SK-N-SH treated with all-trans-retinoic acid at 6 μM for 48 hours (cell line): Measurements from ENCODE around the gene ACVR1B.

Experiments
- ATAC-seq: fragments of 200-7000 bp; cut with Tn5 transposase; 3 replicates; pipeline ENCODE4 v1.9.1; 2020; ENCODE audit warnings: mild to moderate bottlenecking, moderate library complexity
- ARNTL ChIP-seq: fragments of 450-650 bp; formaldehyde crosslinking; IDR thresholded peaks from 2 replicates; pipeline ENCODE4 v1.5.0; 2020; ENCODE audit warnings: low read depth, mild to moderate bottlenecking, moderate library complexity, borderline replicate concordance
- BACH2 ChIP-seq: fragments of 250-450 bp; sonication (Bioruptor Pico); IDR thresholded peaks from 2 replicates; pipeline ENCODE4 v1.9.0; 2021; ENCODE audit warnings: mild to moderate bottlenecking, borderline replicate concordance
- CSDC2 ChIP-seq: fragments of 250-450 bp; sonication (Bioruptor Pico); IDR thresholded peaks from 2 replicates; pipeline ENCODE4 v1.5.0; 2020; ENCODE audit warnings: mild to moderate bottlenecking, moderate library complexity
- GLIS3 ChIP-seq: fragments of 250-450 bp; sonication (Bioruptor Pico); IDR thresholded peaks from 2 replicates; pipeline ENCODE4 v1.5.0; 2020; ENCODE audit warnings: mild to moderate bottlenecking, moderate library complexity
- ISL1 ChIP-seq: fragments of 250-450 bp; sonication (Bioruptor Pico); IDR thresholded peaks from 2 replicates; pipeline ENCODE4 v2.1.2; 2022; ENCODE audit warnings: mild to moderate bottlenecking, moderate library complexity
- OSR1 ChIP-seq: fragments of 250-450 bp; sonication (Bioruptor Pico); IDR thresholded peaks from 2 replicates; pipeline ENCODE4 v1.8.0; 2022; ENCODE audit warnings: moderate library complexity, mild to moderate bottlenecking, inconsistent platforms
- PATZ1 ChIP-seq: fragments of 250-450 bp; sonication (Bioruptor Pico); IDR thresholded peaks from 2 replicates; pipeline ENCODE4 v1.8.0; 2020; ENCODE audit warnings: mild to moderate bottlenecking, moderate library complexity, borderline replicate concordance
- POU6F1 ChIP-seq: fragments of 250-450 bp; sonication (Bioruptor Pico); IDR thresholded peaks from 2 replicates; pipeline ENCODE4 v1.8.0; 2021; ENCODE audit warnings: low read depth, mild to moderate bottlenecking, moderate library complexity, borderline replicate concordance
- PPARA ChIP-seq: fragments of 250-450 bp; sonication (Bioruptor Pico); IDR thresholded peaks from 2 replicates; pipeline ENCODE4 v1.5.0; 2020; ENCODE audit warnings: mild to moderate bottlenecking, borderline replicate concordance
- RARB ChIP-seq: fragments of 250-450 bp; sonication (Bioruptor Pico); IDR thresholded peaks from 2 replicates; pipeline ENCODE4 v1.8.0; 2021; ENCODE audit warnings: mild to moderate bottlenecking, moderate library complexity
- SNAI2 ChIP-seq: fragments of 250-450 bp; sonication (Bioruptor Pico); IDR thresholded peaks from 2 replicates; pipeline ENCODE4 v1.5.0; 2020; ENCODE audit warnings: mild to moderate bottlenecking, moderate library complexity
- TCF4 ChIP-seq: fragments of 250-450 bp; sonication (Bioruptor Pico); IDR thresholded peaks from 2 replicates; pipeline ENCODE4 v1.8.0; 2021; ENCODE audit warnings: mild to moderate bottlenecking, moderate library complexity, borderline replicate concordance
- TOX ChIP-seq: fragments of 250-450 bp; sonication (Bioruptor Pico); IDR thresholded peaks from 2 replicates; pipeline ENCODE4 v1.8.0; 2021; ENCODE audit warnings: mild to moderate bottlenecking, moderate library complexity, borderline replicate concordance
- TSHZ2 ChIP-seq: fragments of 250-450 bp; sonication (Bioruptor Pico); IDR thresholded peaks from 2 replicates; pipeline ENCODE4 v1.5.0; 2020; ENCODE audit warnings: mild to moderate bottlenecking, moderate library complexity
- ZC3H10 ChIP-seq: fragments of 250-450 bp; sonication (Bioruptor Pico); IDR thresholded peaks from 2 replicates; pipeline ENCODE4 v1.5.1; 2021; ENCODE audit warnings: mild to moderate bottlenecking, moderate library complexity
- ZFP3 ChIP-seq: fragments of 250-450 bp; sonication (Bioruptor Pico); IDR thresholded peaks from 2 replicates; pipeline ENCODE4 v1.5.0; 2020; ENCODE audit warnings: mild to moderate bottlenecking, moderate library complexity
- ZFP30 ChIP-seq: fragments of 450-650 bp; formaldehyde crosslinking; IDR thresholded peaks from 2 replicates; pipeline ENCODE4 v1.5.0; 2022; ENCODE audit warnings: mild to moderate bottlenecking, moderate library complexity
- ZNF565 ChIP-seq: fragments of 450-650 bp; formaldehyde crosslinking; conservative IDR thresholded peaks from 2 replicates; pipeline ENCODE4 v1.5.0; 2020; ENCODE audit warnings: low read depth, mild to moderate bottlenecking, moderate library complexity
- ZNF70 ChIP-seq: fragments of 450-650 bp; formaldehyde crosslinking; IDR thresholded peaks from 2 replicates; pipeline ENCODE4 v1.5.0; 2020; ENCODE audit warnings: mild to moderate bottlenecking, moderate library complexity
- ZNF8 ChIP-seq: fragments of 450-650 bp; formaldehyde crosslinking; IDR thresholded peaks from 2 replicates; pipeline ENCODE4 v1.5.0; 2020; ENCODE audit warnings: mild to moderate bottlenecking, moderate library complexity

The ACVR1B gene

GRCh38 chr12:51920046-51920445 lies 31.5 kb upstream of the ACVR1B start (continued):
- no peak for TF ChIP-seq GLIS3
- no peak for TF ChIP-seq OSR1 (CRISPR knock-in tag)
- TF ChIP-seq TOX (CRISPR knock-in tag): no peak
- TF ChIP-seq ZNF565: no peak
- TF ChIP-seq RARB: no peak
- TF ChIP-seq SNAI2 (CRISPR knock-in tag): no peak
- TF ChIP-seq ZFP30: no peak
- TF ChIP-seq POU6F1 (CRISPR knock-in tag): no peak
- TF ChIP-seq CSDC2: no peak

- no peak for ATAC-seq
- TF ChIP-seq PPARA (CRISPR knock-in tag) (no peak), OSR1 (CRISPR knock-in tag) (no peak), ZNF8 (CRISPR knock-in tag) (no peak), ZC3H10 (CRISPR knock-in tag) (no peak), GLIS3 (no peak)
- TF ChIP-seq, all 23 proteins: peak for 0
Measured at GRCh38 chr12:51921017-51921725, 30.3 kb upstream of the ACVR1B start.

- TF ChIP-seq ZNF8 (CRISPR knock-in tag) (no peak), ZC3H10 (CRISPR knock-in tag) (no peak), GLIS3 (no peak), TCF4 (no peak), PPARA (CRISPR knock-in tag) (no peak), CSDC2 (no peak), ZNF565 (no peak), OSR1 (CRISPR knock-in tag) (no peak), ZFP3 (CRISPR knock-in tag) (no peak), SNAI2 (CRISPR knock-in tag) (no peak), ARNTL (no peak), ZNF70 (CRISPR knock-in tag) (no peak), ISL1 (CRISPR knock-in tag) (no peak), TSHZ2 (CRISPR knock-in tag) (no peak), BACH2 (CRISPR knock-in tag) (no peak), PATZ1 (CRISPR knock-in tag) (no peak)
- ATAC-seq: no peak
Measured at GRCh38 chr12:51922146-51922545, 29.4 kb upstream of the ACVR1B start.

- TF ChIP-seq CSDC2 (no peak), ZNF70 (CRISPR knock-in tag) (no peak)
- TF ChIP-seq, all 23 proteins: peak for 0
- ATAC-seq: no peak
Measured at GRCh38 chr12:51922762-51923505, 28.6 kb upstream of the ACVR1B start.
